Uterus (tissue), 2 donors: Measurements from ENCODE around the gene CDK4.

Experiments
- CTCF ChIP-seq, 4 experiments: fragments of 200-600 bp in 2 of 4; fragments of 450-650 bp in 2 of 4; sonication (generic) in 2 of 4; IDR thresholded peaks; one replicate each; pipeline ENCODE4 v1.5.1; 2016 to 2019; ENCODE audit warnings: antibody characterized with exemption in 4 of 4, mild to moderate bottlenecking in 2 of 4, moderate library complexity in 1 of 4
- POLR2A ChIP-seq, 2 donors: fragments of 450-650 bp; IDR thresholded peaks; one replicate each; pipeline ENCODE4 v1.6.1; 2016; ENCODE audit warnings: antibody characterized with exemption in 2 of 2, mild to moderate bottlenecking in 1 of 2, moderate library complexity in 1 of 2

GRCh38 chr12:57764662-57765002 lies 12.5 kb upstream of the CDK4 start:
- TF ChIP-seq CTCF (IDR thresholded peaks at IDR 0.05) (no peak), POLR2A (IDR thresholded peaks at IDR 0.05) (no peak)
